ENCODE results near the gene QRFP. TPM values are rescaled to one million over a fixed set of nuclear protein-coding genes. Genes with fewer than 3 reads are reported as not detected.

Gene QRFP
- total RNA-seq, 1 experiment from 2014 or later, result not detected

DNA sequence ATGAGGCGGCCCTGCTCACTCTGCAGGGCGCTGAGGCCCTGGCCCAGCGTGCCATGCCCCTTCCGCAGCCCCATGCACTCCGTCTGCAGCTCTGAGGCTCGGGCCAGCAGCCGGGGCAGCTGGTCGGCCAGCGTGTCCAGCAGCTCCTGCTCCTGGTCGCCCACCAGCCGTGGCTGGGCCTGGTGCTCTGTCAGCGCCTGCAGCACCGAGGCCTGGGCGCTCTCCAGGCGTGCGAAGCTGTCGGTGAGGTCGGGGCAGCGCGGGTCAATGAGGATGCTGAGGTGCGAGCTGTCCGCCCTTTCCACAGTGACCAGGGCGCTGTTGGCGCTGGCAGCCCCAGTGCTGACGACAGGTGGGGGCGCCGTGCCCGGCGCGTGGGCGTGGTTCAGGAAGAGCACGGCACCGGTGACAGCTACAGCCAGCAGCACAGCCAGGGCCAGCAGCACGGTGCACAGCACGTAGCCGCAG lies 33.0 kb upstream of the QRFP start:
- Histone ChIP-seq H3K4me3 (ENCODE audit: low read length) (no peak overlapping the region), H3K9me2 (replicated peaks; ENCODE audit: low read length) (no peaks in the 10 kb centered on the region), H3F3A (ENCODE audit: low read length, unreplicated experiment) (no peaks in the 10 kb centered on the region), H3K4me1 (ENCODE audit: insufficient read depth, low read length) (peaks cover 42% of the 10 kb centered on the region), H3K4me2 (ENCODE audit: low read length) (no peak overlapping the region), H3K9me3 (ENCODE audit: low read length) (no peaks in the 10 kb centered on the region), H2AFZ (ENCODE audit: low read length) (no peak overlapping the region), H3K9ac (ENCODE audit: low read length) (no peak overlapping the region), H3K27ac (ENCODE audit: low read length) (no peak overlapping the region), H3K79me2 (ENCODE audit: low read length) (no peaks in the 10 kb centered on the region), H3K27me3 (ENCODE audit: low read length) (no peaks in the 10 kb centered on the region), H3K36me3 (ENCODE audit: low read depth, low read length) (no peaks in the 10 kb centered on the region), H4K20me1 (ENCODE audit: low read length) (no peaks in the 10 kb centered on the region)
- ChIA-PET CTCF (no interaction called here), POLR2A (ENCODE audit: unreplicated experiment) (no interaction called here)
- TF ChIP-seq EZH2 (IDR thresholded peaks at IDR 0.05; ENCODE audit: low read length, unreplicated experiment) (no peak), EZH2phosphoT487 (IDR thresholded peaks at IDR 0.05; ENCODE audit: borderline replicate concordance, low read length) (no peak)
- TF ChIP-seq, protein P1, sequence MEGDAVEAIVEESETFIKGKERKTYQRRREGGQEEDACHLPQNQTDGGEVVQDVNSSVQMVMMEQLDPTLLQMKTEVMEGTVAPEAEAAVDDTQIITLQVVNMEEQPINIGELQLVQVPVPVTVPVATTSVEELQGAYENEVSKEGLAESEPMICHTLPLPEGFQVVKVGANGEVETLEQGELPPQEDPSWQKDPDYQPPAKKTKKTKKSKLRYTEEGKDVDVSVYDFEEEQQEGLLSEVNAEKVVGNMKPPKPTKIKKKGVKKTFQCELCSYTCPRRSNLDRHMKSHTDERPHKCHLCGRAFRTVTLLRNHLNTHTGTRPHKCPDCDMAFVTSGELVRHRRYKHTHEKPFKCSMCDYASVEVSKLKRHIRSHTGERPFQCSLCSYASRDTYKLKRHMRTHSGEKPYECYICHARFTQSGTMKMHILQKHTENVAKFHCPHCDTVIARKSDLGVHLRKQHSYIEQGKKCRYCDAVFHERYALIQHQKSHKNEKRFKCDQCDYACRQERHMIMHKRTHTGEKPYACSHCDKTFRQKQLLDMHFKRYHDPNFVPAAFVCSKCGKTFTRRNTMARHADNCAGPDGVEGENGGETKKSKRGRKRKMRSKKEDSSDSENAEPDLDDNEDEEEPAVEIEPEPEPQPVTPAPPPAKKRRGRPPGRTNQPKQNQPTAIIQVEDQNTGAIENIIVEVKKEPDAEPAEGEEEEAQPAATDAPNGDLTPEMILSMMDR (conservative IDR thresholded peaks at IDR 0.05; ENCODE audit: low read depth, low read length), result no peak
- ATAC-seq (no peak), DNase-seq (no peak)
- BruUV-seq (replicated peaks), result no TSS peak
- intact Hi-C loops (cut with micrococcal nuclease), result loop anchor here (5.0 kb wide), 1 partner anchor 32 kb away; the partner anchor contains the start of gene QRFP

DNA sequence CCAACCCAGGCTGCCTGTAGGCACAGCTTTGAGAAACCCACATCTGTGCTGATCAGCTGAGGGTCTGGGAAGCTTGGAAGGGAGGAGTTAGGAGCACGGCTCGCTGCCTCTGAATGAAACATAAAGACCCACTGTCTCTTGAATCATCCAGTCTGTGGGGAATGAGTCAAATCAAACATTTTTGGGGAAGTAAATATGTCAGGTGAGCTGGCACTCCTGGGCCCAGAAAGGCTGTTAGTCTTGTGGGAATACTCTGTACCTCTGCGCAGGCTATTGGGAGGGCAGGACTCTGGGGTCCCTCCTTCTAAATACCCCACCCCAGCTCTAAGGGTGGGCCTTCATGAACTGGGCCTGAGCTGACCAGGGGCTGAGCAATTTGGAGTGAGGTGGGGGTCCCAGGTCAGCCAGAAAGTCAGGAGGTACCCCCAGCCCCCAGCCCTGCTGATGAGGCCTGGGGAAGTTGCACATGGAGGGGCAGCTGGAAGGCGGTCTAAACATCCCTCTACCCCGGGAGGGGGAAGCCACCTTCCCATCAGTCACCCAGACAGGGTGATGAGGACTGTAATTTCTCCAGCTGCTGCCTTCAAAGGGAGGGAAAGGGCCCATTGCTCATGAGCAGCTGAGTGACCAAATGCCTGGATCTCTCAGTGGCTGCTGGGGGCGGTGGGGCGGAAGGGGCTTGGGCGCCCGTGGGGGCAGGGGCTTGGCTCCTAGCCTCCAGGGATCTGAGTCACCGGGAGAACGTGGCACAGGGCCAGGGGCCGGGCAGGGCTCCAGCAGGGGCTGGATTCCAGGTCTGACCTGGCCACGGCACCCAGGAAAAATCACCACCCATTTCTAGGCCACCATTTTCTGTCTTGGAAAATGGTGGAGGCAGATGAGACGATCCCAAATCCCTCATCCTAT lies 31.6 kb upstream of the QRFP start:
- H3K9me3 ChIP-seq (ENCODE audit: low read length), result no peaks in the 10 kb centered on the region
- intact Hi-C loops (cut with micrococcal nuclease), result no loop called here
- H3K4me1 ChIP-seq (ENCODE audit: insufficient read depth, low read length), result peaks cover 40% of the 10 kb centered on the region
- no peaks in the 10 kb centered on the region for H3F3A ChIP-seq (ENCODE audit: low read length, unreplicated experiment)
- H3K27me3 ChIP-seq (ENCODE audit: low read length), result no peaks in the 10 kb centered on the region
- peak overlapping the region; percentile 98 for H3K4me2 ChIP-seq (ENCODE audit: low read length)
- no TSS peak for BruUV-seq (replicated peaks)
- peak; percentile 92 for DNase-seq
- TF ChIP-seq, protein P1 (conservative IDR thresholded peaks at IDR 0.05; ENCODE audit: low read depth, low read length), result no peak
- TF ChIP-seq EZH2 (IDR thresholded peaks at IDR 0.05; ENCODE audit: low read length, unreplicated experiment) (no peak), EZH2phosphoT487 (IDR thresholded peaks at IDR 0.05; ENCODE audit: borderline replicate concordance, low read length) (no peak)
- H4K20me1 ChIP-seq (ENCODE audit: low read length), result no peaks in the 10 kb centered on the region
- CTCF ChIA-PET, result interaction anchor here (0.6 to 1.0 kb wide), 2 partner anchors 59 to 157 kb away, joined by 3 read pairs; no protein-coding TSS in a partner anchor
- peak overlapping the region; percentile 92 for H3K9ac ChIP-seq (ENCODE audit: low read length)
- no peak overlapping the region for H2AFZ ChIP-seq (ENCODE audit: low read length)
- H3K27ac ChIP-seq (ENCODE audit: low read length), result peak overlapping the region; percentile 100
- POLR2A ChIA-PET (ENCODE audit: unreplicated experiment), result interaction anchor here (0.7 kb wide), 1 partner anchor 238 kb away, joined by 3 read pairs; no protein-coding TSS in a partner anchor
- peak; percentile 70 for ATAC-seq
- peak overlapping the region; percentile 64 for H3K4me3 ChIP-seq (ENCODE audit: low read length)
- H3K36me3 ChIP-seq (ENCODE audit: low read depth, low read length), result no peaks in the 10 kb centered on the region
- H3K9me2 ChIP-seq (replicated peaks; ENCODE audit: low read length), result no peaks in the 10 kb centered on the region
- no peaks in the 10 kb centered on the region for H3K79me2 ChIP-seq (ENCODE audit: low read length)
